Prostate gland (tissue), 2 donors: ENCODE data around the gene METTL26.

Experiments used
- POLR2A ChIP-seq: fragments of 450-650 bp; IDR thresholded peaks from one replicate; pipeline ENCODE4 v1.6.1; 2016; ENCODE audit warnings: antibody characterized with exemption, mild to moderate bottlenecking
- TF ChIP-seq, protein P1 (sequence below), 4 experiments: fragments of 200-600 bp in 2 of 4; fragments of 450-650 bp in 2 of 4; sonication (generic) in 2 of 4; IDR thresholded peaks; 1 replicate in 3 of 4; 2 replicates in 1 of 4; pipeline ENCODE4 v1.5.1; 2016 to 2019; ENCODE audit warnings: antibody characterized with exemption in 4 of 4, mild to moderate bottlenecking in 2 of 4, moderate library complexity in 2 of 4

DNA sequence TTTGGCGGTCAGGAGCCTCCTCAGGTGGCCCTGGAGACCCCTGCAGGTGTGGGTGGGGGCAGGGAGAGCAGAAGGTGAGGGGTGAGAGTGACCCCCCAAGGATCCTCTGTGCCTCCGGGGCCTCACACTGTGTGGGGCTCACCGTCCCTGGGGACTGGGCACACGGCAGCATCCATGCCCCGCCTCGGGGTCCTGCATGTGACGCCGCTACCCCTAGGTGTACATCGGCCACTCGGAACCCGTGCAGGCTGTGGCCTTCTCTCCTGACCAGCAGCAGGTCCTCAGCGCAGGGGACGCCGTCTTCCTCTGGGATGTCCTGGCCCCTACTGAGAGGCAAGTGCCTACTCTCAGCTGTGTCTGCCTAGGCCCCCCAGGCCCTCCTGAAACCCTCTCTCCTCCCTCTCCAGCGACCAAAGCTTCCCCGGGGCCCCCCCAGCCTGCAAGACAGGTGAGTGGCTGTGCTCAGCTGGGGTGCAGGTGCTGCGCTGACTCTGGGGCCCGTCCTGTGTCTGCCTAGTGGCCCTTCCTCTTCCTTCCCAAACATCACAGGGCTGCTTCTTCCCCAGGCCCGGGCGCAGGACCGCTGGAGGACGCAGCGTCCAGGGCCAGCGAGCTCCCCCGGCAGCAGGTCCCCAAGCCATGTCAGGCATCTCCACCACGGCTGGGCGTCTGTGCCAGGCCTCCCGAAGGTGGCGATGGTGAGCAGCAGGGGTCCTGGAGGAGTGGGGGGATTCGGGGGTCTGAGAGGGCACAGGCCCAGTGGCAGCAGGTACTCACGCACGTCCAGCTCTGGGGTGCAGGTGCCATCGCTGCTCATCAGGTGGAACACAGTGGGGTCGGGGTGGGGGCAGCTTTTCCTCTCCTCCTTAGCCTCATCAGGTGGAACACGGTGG, 22.8 kb upstream of the METTL26 start:
- TF ChIP-seq, protein P1, sequence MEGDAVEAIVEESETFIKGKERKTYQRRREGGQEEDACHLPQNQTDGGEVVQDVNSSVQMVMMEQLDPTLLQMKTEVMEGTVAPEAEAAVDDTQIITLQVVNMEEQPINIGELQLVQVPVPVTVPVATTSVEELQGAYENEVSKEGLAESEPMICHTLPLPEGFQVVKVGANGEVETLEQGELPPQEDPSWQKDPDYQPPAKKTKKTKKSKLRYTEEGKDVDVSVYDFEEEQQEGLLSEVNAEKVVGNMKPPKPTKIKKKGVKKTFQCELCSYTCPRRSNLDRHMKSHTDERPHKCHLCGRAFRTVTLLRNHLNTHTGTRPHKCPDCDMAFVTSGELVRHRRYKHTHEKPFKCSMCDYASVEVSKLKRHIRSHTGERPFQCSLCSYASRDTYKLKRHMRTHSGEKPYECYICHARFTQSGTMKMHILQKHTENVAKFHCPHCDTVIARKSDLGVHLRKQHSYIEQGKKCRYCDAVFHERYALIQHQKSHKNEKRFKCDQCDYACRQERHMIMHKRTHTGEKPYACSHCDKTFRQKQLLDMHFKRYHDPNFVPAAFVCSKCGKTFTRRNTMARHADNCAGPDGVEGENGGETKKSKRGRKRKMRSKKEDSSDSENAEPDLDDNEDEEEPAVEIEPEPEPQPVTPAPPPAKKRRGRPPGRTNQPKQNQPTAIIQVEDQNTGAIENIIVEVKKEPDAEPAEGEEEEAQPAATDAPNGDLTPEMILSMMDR (IDR thresholded peaks at IDR 0.05) = no peak
- TF ChIP-seq POLR2A = no peak
